Jurkat, Clone E6-1 (cell line): ENCODE data around the gene PARVA.

Experiments used
- DNase-seq: peaks from one replicate; pipeline ENCODE4 v3.0.0-alpha.2; 2011; ENCODE audit warnings: low read depth, low spot score
- H3K4me3 ChIP-seq: 2 replicates; pipeline ENCODE4 v1.5.1; 2011; ENCODE audit warnings: mild to moderate bottlenecking, low read length, control low read depth, moderate library complexity

Gene PARVA

GRCh38 chr11:12372111-12372510 is 5.3 kb upstream of the PARVA start:
- no peak for DNase-seq
- no peak overlapping the region for H3K4me3 ChIP-seq

DNA sequence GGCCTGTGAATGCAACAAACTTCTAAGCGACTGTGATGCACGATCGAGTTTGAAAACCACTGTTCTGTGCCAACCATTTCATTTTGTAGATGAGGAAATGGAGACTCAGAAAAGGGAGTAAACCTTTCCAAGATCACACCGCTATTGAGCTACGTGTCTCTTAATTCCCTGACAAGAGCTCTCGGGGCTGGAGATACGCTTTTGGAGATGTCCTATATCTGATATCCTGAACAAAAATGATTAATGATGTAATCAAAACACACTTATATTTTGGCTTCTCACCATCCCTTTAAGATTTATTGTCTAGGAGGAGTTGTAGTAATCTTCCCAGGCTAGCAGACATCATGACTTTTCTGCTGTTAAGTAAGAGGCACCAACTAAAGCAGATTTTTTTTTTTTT is 1.7 kb upstream of the PARVA start:
- no peak overlapping the region for H3K4me3 ChIP-seq
- no peak for DNase-seq

DNA sequence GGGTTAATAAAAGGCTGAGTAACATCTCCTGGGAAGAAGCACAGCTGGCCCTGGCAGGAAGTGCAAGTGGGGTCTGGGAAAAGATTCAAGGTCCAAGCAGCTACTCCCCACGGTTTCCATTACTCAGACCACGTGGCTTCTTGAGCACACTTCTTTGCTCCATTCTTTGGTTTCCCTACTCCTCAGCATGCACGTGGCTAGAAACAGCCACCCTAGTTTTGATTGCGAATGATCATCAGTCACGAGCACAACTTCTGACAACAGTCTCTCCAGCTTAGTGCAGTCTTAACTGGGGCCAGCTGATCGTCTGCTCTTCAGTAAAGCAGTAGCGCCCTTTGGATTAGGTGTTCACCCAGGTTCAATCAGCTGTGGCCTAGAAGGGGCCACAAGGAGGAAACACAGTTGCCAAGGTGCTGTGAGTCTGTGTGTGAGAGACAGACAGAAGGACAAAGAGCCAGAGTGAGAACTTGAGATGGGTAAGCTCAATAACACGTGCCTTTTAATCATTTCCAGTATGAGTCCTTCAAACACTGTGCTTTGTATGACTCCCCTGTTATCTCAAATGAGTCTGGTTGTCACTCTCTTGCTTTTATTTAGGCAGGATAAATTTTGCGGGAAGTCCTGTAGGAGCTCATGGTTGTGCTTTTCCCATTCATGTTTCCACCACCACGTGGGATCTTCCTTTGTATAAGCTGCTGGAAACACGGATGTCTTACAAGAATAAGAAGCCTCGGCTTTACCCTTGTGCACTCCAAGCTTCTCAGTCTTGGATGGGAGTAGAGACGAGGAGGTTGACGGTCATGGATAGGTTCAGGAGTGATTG is 901 bp upstream of the PARVA start:
- H3K4me3 ChIP-seq: no peak overlapping the region
- DNase-seq: no peak

DNA sequence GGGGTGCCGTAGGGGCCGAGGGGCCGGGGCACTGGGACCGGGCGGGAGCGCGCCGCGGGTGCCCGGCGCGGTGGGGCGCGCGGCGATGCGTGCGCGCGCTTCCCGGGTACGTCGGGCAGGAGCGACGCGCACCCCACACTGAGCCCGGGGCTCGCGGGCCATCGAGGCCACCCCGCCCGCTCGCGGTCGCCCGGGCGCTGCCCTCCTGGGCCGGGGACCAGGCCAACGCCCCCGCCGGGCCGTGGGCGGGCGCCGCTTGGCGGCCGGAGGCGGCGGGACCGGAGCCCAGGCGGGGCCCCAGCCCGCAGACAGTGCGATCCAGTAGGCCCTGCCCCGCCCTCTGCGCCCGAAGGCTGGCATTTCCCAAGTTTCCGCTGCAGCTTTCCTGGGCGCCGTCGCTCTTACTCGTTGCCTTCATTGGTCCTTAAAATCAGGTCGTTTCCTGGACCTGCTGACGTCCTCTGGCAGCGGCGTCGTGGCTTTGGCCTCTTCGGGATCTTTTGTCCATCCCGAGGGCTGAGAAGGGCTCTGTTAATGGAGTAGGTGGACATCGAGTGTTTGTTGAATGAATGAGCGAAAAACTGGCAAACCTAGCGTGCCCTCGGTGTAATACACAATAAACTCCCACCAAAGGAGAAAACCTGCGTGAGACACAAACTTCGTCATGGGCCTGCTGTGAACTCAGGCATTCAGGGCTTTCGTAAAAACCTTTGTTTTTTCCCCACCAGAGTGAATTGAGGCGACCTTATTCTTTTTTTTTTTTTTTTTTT is 638 bp downstream of the PARVA start:
- DNase-seq: no peak
- H3K4me3 ChIP-seq: no peak overlapping the region

GRCh38 chr11:12380565-12381325 is 3.4 kb downstream of the PARVA start:
- no peak for DNase-seq
- H3K4me3 ChIP-seq: no peak overlapping the region

GRCh38 chr11:12381875-12382274 is 4.5 kb downstream of the PARVA start:
- H3K4me3 ChIP-seq: no peak overlapping the region
- DNase-seq: no peak

DNA sequence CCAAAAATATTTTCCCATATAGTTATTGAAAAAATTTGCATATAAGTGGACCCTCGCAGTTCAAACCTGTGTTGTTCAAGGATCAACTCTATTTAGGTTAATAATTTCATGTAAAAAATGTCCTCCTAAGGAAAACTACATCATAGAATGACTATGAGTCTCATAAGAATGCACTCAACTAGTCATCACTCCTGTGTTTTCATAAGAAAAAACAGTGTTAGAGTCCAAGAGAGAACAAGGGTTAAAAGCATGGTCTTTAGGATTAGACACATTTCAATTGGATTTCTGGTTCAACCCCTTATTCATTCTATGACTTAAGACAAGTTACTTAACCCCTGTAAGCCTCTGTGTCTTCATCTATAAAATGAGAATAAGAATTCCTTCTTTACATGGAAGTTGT is 5.1 kb downstream of the PARVA start:
- H3K4me3 ChIP-seq: no peak overlapping the region
- DNase-seq: no peak

DNA sequence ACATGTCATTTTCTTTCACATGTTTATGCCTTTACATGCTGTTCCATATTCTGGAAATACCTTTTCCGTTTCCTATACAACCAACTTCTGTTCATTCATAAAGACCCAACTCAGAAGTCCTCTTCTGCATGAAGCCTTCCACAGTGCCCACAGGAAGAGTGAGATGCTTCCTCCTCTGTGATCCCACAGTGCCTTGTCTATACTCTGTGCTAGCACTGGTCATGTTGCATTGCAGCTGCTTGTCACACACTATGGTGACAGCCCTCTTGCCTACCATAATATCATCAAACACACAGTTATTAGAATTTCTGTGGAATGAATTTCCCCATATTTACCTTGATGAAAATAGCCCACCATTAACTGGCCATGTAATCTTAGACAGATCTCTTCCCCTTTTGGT is 8.9 kb downstream of the PARVA start:
- no peak for DNase-seq
- no peak overlapping the region for H3K4me3 ChIP-seq

DNA sequence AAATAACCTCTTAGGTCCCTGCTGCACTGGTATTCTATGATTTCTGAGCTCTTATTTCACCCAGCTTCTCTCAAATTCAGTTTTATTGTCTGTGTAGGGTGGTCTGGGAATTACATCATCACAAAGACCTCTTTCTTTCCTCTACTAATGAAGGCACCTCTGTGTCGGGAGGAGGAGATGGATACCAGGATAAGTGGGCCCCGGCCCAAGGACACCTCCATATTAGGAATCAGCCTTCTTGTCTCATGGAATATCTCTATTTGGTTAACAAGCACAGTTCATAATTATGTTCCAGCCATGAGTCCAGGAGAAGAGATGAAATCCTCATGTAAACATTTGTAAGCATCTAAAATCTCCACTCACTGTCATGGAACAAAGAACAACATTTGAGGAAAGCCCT is 9.4 kb downstream of the PARVA start:
- no peak for DNase-seq
- H3K4me3 ChIP-seq: no peak overlapping the region

DNA sequence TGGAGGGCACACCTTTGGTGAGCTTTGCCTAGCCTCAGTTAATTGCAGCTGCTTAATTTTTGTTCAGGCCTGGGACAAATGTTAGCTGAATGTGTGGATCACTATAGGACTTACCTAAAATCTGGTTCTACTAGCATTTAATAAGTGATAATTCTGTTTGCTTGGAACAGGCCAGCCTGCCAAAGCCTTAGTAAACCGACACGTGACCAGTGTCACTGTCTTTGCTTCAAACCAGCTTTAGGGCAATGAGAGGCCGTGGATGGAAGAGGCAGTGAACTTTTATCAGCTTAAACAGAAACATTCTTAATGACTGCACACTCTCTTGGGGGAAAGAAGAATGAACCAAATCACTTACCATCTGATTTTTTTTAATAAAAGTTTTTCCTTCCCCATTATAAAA is 10.8 kb downstream of the PARVA start:
- DNase-seq: no peak
- no peak overlapping the region for H3K4me3 ChIP-seq

DNA sequence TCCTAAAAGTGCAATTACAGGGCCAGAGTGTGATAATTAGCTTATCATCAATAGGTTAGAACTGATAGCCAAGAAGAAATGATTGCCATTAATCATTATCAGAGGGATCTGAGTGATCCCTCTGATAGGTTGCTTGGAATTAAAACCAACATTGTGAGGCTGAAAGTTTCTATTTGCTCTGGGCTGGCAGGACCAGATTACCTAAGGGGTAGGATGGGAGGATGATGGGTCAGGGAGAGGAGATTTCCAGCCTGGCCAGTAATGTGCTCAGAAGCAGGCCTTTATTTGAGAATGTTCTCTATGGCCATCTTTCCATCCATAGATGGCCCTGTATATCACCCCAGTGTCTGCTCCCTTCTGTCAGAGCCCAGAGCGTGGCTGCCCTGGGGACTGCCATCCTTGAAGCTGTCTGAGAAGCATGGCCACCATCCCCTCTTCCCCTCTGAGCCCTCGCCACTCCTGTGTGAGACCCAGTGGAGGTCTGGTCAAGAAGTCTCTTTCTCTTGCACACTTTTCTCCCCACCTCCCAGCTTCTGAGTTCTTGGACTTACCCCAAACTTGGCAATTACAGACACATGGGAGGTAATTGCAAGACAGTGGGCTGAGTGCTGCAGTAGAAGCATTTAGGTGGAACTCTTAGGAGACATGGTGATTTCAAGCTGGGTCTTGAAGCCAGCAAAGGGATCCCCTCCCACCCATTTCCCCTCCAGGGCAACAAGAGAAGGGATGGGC is 11.7 kb downstream of the PARVA start:
- no peak for DNase-seq
- H3K4me3 ChIP-seq: no peak overlapping the region

- DNase-seq: no peak
- H3K4me3 ChIP-seq: no peak overlapping the region
Observed at GRCh38 chr11:12389676-12390657, 12.6 kb downstream of the PARVA start.

GRCh38 chr11:12390687-12391110 is 13.3 kb downstream of the PARVA start:
- H3K4me3 ChIP-seq: no peak overlapping the region
- no peak for DNase-seq

GRCh38 chr11:12392672-12393071 is 15.3 kb downstream of the PARVA start:
- H3K4me3 ChIP-seq: no peak overlapping the region
- no peak for DNase-seq

DNA sequence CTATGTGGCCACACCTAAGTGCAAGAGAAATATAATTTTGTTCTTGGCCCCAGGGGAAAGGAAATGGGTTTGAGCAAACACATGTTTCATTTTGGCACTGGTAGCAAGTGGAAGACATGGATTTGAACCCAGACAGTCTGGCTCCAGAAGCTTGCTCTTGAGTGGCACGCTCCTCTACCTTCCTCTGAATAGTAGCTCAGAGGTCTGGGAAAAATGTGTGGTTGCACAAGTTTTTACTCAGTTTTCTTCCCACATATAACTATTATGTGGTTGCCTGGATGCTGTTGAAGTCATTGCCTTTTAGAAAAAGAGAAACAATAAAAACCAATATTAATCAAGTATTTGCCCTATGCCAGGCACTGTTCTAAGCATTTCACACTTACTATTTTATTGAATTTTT is 16.3 kb downstream of the PARVA start:
- DNase-seq: no peak
- H3K4me3 ChIP-seq: no peak overlapping the region

DNA sequence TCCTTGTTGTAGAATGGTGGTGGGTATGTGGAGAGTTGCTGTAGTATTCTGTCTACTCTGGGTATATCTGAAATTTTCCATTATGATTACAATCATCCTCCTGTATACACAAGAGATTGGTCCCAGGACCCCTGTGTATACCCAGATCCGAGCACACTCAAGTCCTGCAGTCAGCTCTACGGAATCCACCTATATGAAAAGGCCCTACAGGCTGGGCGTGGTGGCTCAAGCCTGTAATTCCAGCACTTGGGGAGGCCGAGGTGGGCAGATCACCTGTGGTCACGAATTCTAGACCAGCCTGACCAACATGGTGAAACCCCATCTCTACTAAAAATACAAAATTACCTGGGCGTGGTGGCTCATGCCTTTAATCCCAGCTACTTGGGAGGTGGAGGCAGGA is 17.2 kb downstream of the PARVA start:
- DNase-seq: no peak
- no peak overlapping the region for H3K4me3 ChIP-seq

DNA sequence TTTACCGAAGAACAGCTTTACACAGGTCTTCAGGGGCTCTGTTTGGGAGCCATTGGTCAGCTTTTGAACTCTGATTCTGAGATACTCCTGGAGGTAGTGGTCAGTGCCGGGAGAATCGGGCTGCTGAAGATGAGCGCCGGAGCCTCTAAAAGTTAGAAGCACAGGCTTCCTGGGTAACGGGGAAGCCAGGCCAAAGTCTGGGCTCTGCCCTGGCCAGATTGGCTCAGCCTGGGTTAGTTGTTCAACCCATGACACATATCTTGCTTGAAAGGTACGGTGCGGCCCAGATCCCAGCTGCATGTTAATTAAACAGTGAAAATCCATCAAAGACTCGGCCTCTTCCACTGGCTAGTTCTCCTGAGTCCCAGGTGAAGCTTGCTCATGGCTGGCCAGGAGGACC is 18.0 kb downstream of the PARVA start:
- DNase-seq: no peak
- no peak overlapping the region for H3K4me3 ChIP-seq

GRCh38 chr11:12397931-12398334 is 20.6 kb downstream of the PARVA start:
- H3K4me3 ChIP-seq: no peak overlapping the region
- DNase-seq: no peak
